Astrocyte (in vitro differentiated cells and primary cell): ENCODE data around the gene PIK3R1. TPM values are rescaled to one million over a fixed set of nuclear protein-coding genes. Genes with fewer than 3 reads are reported as not detected.
"Not testable (repeated sequence)": the region's sequence is repeated elsewhere in the genome, so short reads cannot be mapped to it uniquely, and the experiment has no call there.

Experiments
- DNase-seq: peaks from one replicate; pipeline ENCODE4 v3.0.0-alpha.2; 2010; ENCODE audit warnings: low read depth
- FAIRE-seq: peaks from 2 replicates; lab custom pipeline; 2011; peaks lifted over from hg19 to GRCh38; lab: Jason Lieb, UNC
- H2AFZ ChIP-seq: 2 replicates; pipeline ENCODE4 v1.6.0; 2012; ENCODE audit warnings: low read depth, low read length, inconsistent platforms
- H3K27ac ChIP-seq: 2 replicates; pipeline ENCODE4 v1.5.1; 2011; ENCODE audit warnings: low read depth, low read length, inconsistent platforms
- H3K27me3 ChIP-seq: 2 replicates; pipeline ENCODE4 v1.6.0; 2011; ENCODE audit warnings: low read length, inconsistent platforms; ENCODE audit not compliant: insufficient read depth
- H3K36me3 ChIP-seq: 2 replicates; pipeline ENCODE4 v1.5.1; 2011; ENCODE audit warnings: low read length, inconsistent platforms; ENCODE audit not compliant: insufficient read depth
- H3K4me1 ChIP-seq: 2 replicates; pipeline ENCODE4 v1.5.1; 2011; ENCODE audit warnings: low read length, inconsistent platforms; ENCODE audit not compliant: insufficient read depth
- H3K4me2 ChIP-seq: 2 replicates; pipeline ENCODE4 v1.6.0; 2012; ENCODE audit warnings: low read length, inconsistent platforms
- H3K4me3 ChIP-seq: 2 replicates; pipeline ENCODE4 v1.5.1; 2011; ENCODE audit warnings: low read depth, mild to moderate bottlenecking, low read length, inconsistent platforms; ENCODE audit not compliant: insufficient read depth
- H3K79me2 ChIP-seq: 2 replicates; pipeline ENCODE4 v1.6.0; 2012; ENCODE audit warnings: mild to moderate bottlenecking, low read length, inconsistent platforms; ENCODE audit not compliant: insufficient read depth
- H3K9ac ChIP-seq: 2 replicates; pipeline ENCODE4 v1.6.0; 2012; ENCODE audit warnings: mild to moderate bottlenecking, low read length, inconsistent platforms
- H3K9me3 ChIP-seq: 2 replicates; pipeline ENCODE4 v1.5.1; 2012; ENCODE audit warnings: low read depth, mild to moderate bottlenecking, low read length, inconsistent platforms; ENCODE audit not compliant: insufficient read depth
- H4K20me1 ChIP-seq: 2 replicates; pipeline ENCODE4 v1.6.0; 2012; ENCODE audit warnings: low read length, inconsistent platforms; ENCODE audit not compliant: insufficient read depth
- H3K27ac Mint-ChIP-seq: one replicate; pipeline ENCODE4 v1.8.0; 2021; ENCODE audit warnings: mild to moderate bottlenecking, mixed read lengths; ENCODE audit not compliant: unreplicated experiment
- H3K27me3 Mint-ChIP-seq: one replicate; pipeline ENCODE4 v1.8.0; 2021; ENCODE audit warnings: low read depth, mixed read lengths; ENCODE audit not compliant: unreplicated experiment
- H3K36me3 Mint-ChIP-seq: one replicate; pipeline ENCODE4 v1.8.0; 2021; ENCODE audit warnings: low read depth, mixed read lengths; ENCODE audit not compliant: unreplicated experiment
- H3K4me1 Mint-ChIP-seq: one replicate; pipeline ENCODE4 v1.8.0; 2021; ENCODE audit warnings: low read depth, mixed read lengths; ENCODE audit not compliant: unreplicated experiment
- H3K4me3 Mint-ChIP-seq: one replicate; pipeline ENCODE4 v1.8.0; 2021; ENCODE audit warnings: mild to moderate bottlenecking, moderate library complexity, mixed read lengths; ENCODE audit not compliant: unreplicated experiment
- H3K9me3 Mint-ChIP-seq: one replicate; pipeline ENCODE4 v1.8.0; 2021; ENCODE audit warnings: mild to moderate bottlenecking, mixed read lengths; ENCODE audit not compliant: unreplicated experiment
- EZH2 ChIP-seq: IDR thresholded peaks from 2 replicates; pipeline ENCODE4 v1.6.1; 2012; ENCODE audit warnings: mild to moderate bottlenecking, low read length, inconsistent platforms; ENCODE audit not compliant: insufficient read depth
- total RNA-seq: library from RNA; stranded (reverse); gene quantifications from 2 replicates; pipeline ENCODE4 v1.2.1, GENCODE V29; 2021
- TF ChIP-seq, protein P1 (sequence below): IDR thresholded peaks from 2 replicates; pipeline ENCODE4 v1.5.1; 2011; ENCODE audit warnings: low read depth, mild to moderate bottlenecking, inconsistent platforms, low read length, moderate library complexity; ENCODE audit not compliant: insufficient read depth

The PIK3R1 gene
- total RNA-seq, 1 donor from 2014 or later, result 25.7 TPM

DNA sequence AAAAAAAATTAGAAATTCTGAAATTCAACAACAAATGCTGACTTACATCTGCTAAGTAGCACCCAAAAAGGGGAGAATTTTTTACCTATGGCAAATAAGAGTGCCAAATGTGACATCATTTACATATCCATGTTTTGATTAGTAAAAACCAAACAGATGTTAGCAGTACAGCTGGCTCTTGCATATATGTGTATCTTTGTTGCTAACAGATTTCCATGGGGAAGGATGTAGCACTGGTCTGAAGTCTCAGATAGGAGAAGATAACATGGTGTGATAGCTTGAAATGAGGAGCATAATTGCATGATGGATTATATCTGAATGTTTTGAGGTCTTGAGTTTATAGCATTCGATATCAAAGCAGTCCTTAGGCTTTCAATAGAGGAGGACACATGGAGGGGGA lies 17.5 kb downstream of the PIK3R1 start:
- H3K4me3 ChIP-seq, result no peak overlapping the region
- H3K27ac Mint-ChIP-seq, result no peak overlapping the region
- H3K4me2 ChIP-seq, result no peak overlapping the region
- H3K4me1 Mint-ChIP-seq, result peaks cover 5% of the 10 kb centered on the region
- FAIRE-seq (no peak), DNase-seq (no peak)
- H3K27ac ChIP-seq, result no peak overlapping the region
- no peak for TF ChIP-seq EZH2
- TF ChIP-seq, protein P1, sequence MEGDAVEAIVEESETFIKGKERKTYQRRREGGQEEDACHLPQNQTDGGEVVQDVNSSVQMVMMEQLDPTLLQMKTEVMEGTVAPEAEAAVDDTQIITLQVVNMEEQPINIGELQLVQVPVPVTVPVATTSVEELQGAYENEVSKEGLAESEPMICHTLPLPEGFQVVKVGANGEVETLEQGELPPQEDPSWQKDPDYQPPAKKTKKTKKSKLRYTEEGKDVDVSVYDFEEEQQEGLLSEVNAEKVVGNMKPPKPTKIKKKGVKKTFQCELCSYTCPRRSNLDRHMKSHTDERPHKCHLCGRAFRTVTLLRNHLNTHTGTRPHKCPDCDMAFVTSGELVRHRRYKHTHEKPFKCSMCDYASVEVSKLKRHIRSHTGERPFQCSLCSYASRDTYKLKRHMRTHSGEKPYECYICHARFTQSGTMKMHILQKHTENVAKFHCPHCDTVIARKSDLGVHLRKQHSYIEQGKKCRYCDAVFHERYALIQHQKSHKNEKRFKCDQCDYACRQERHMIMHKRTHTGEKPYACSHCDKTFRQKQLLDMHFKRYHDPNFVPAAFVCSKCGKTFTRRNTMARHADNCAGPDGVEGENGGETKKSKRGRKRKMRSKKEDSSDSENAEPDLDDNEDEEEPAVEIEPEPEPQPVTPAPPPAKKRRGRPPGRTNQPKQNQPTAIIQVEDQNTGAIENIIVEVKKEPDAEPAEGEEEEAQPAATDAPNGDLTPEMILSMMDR, result no peak
- H3K9ac ChIP-seq, result no peak overlapping the region
- H3K9me3 ChIP-seq, result no peaks in the 10 kb centered on the region
- peaks cover 3% of the 10 kb centered on the region for H3K36me3 Mint-ChIP-seq
- no peaks in the 10 kb centered on the region for H3K9me3 Mint-ChIP-seq
- no peaks in the 10 kb centered on the region for H3K36me3 ChIP-seq
- H3K4me3 Mint-ChIP-seq, result no peak overlapping the region
- H3K4me1 ChIP-seq, result no peaks in the 10 kb centered on the region
- no peaks in the 10 kb centered on the region for H3K27me3 ChIP-seq
- peaks cover 42% of the 10 kb centered on the region for H3K79me2 ChIP-seq
- no peak overlapping the region for H2AFZ ChIP-seq
- peaks cover 47% of the 10 kb centered on the region for H4K20me1 ChIP-seq
- H3K27me3 Mint-ChIP-seq, result no peaks in the 10 kb centered on the region

DNA sequence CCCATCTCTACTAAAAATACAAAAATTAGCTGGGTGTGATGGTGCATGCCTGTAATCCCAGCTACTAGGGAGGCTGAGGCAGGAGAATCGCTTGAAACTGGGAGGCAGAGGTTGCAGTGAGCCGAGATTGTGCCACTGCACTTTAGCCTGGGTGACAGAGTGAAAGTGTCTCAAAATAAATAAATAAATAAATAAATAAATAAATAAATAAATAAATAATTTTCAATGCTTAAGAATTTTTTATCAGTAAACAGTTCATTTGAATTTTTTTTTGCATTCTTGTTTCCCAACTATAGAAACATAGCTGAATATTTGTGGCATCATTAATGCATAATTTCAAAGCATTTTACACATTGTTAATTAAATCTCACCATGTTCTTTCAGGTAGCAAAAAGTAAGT lies 19.7 kb downstream of the PIK3R1 start:
- H3K27ac Mint-ChIP-seq, H3K4me3 Mint-ChIP-seq, H3K9ac ChIP-seq, H3K4me3 ChIP-seq, DNase-seq, H3K9me3 Mint-ChIP-seq, H3K4me2 ChIP-seq, H2AFZ ChIP-seq, FAIRE-seq, H3K9me3 ChIP-seq, H3K27me3 Mint-ChIP-seq, H3K27me3 ChIP-seq, H3K36me3 ChIP-seq, H3K4me1 Mint-ChIP-seq, H3K27ac ChIP-seq, H3K36me3 Mint-ChIP-seq, H3K4me1 ChIP-seq: not testable (repeated sequence)
- peaks cover 45% of the 10 kb centered on the region for H4K20me1 ChIP-seq
- H3K79me2 ChIP-seq, result peaks cover 36% of the 10 kb centered on the region

DNA sequence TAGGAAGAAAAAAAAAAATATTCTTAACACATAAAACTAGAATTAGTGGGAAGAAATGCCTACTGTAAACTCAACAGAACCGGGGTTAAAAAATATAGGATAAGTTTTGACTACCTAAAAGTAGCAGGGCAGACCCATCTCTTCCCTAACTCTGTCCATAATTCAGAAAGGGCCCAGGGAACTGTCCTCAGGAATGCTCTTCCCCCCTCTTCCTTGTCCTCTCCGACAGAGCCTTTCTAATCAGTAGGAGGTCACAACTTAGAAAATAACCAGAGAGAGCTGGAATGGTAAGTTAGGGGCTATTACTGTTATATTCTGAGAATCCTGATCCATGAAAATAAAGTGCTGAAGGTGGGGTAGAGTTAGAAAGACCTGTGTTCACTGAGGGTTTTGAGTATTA lies 22.2 kb downstream of the PIK3R1 start:
- peaks cover 20% of the 10 kb centered on the region for H3K79me2 ChIP-seq
- DNase-seq, result no peak
- no peaks in the 10 kb centered on the region for H3K27me3 ChIP-seq
- no peak overlapping the region for H3K4me2 ChIP-seq
- peaks cover 15% of the 10 kb centered on the region for H3K4me1 Mint-ChIP-seq
- no peaks in the 10 kb centered on the region for H3K36me3 ChIP-seq
- H3K9ac ChIP-seq, result no peak overlapping the region
- no peak overlapping the region for H2AFZ ChIP-seq
- peaks cover 9% of the 10 kb centered on the region for H3K4me1 ChIP-seq
- H3K4me3 ChIP-seq, result no peak overlapping the region
- H3K36me3 Mint-ChIP-seq, result peaks cover 3% of the 10 kb centered on the region
- H3K9me3 Mint-ChIP-seq, result no peaks in the 10 kb centered on the region
- H3K9me3 ChIP-seq, result no peaks in the 10 kb centered on the region
- H3K27ac Mint-ChIP-seq, result no peak overlapping the region
- H3K27me3 Mint-ChIP-seq, result no peaks in the 10 kb centered on the region
- H4K20me1 ChIP-seq, result peaks cover 39% of the 10 kb centered on the region
- no peak for TF ChIP-seq EZH2
- TF ChIP-seq, protein P1, result no peak
- no peak for FAIRE-seq
- H3K4me3 Mint-ChIP-seq, result no peak overlapping the region
- H3K27ac ChIP-seq, result no peak overlapping the region
